MM.1S (cell line): ENCODE measurements around the gene GSAP.

Source experiments
- DNase-seq: peaks from one replicate; pipeline ENCODE4 v3.0.0-alpha.2; 2015
- H2AFZ ChIP-seq: fragments of 300-600 bp; sonication (generic); 2 replicates; pipeline ENCODE4 v1.6.0; 2016; ENCODE audit warnings: antibody characterized with exemption, low read length
- H3F3A ChIP-seq: fragments of 300-600 bp; sonication (generic); 2 replicates; pipeline ENCODE4 v1.6.1; 2016; ENCODE audit warnings: mild to moderate bottlenecking, antibody characterized with exemption, low read length, moderate library complexity, mixed read lengths; ENCODE audit not compliant: insufficient read depth
- H3K27ac ChIP-seq: fragments of 300-600 bp; sonication (generic); 2 replicates; pipeline ENCODE4 v1.5.1; 2016; ENCODE audit warnings: mild to moderate bottlenecking, low read length
- H3K27me3 ChIP-seq: fragments of 300-600 bp; sonication (generic); replicated peaks from 2 replicates; pipeline ENCODE4 v1.6.0; 2016; ENCODE audit warnings: low read length; ENCODE audit not compliant: insufficient read depth
- H3K36me3 ChIP-seq: fragments of 300-600 bp; sonication (generic); replicated peaks from 2 replicates; pipeline ENCODE4 v1.6.1; 2016; ENCODE audit warnings: mild to moderate bottlenecking, low read length, mixed read lengths; ENCODE audit not compliant: insufficient read depth
- H3K4me1 ChIP-seq: fragments of 300-600 bp; sonication (generic); 2 replicates; pipeline ENCODE4 v1.6.1; 2016; ENCODE audit warnings: low read length, mixed read lengths
- H3K4me2 ChIP-seq: fragments of 300-600 bp; sonication (generic); 2 replicates; pipeline ENCODE4 v1.6.0; 2016; ENCODE audit warnings: low read depth, low read length
- H3K4me3 ChIP-seq: fragments of 300-600 bp; sonication (generic); 2 replicates; pipeline ENCODE4 v1.5.1; 2016; ENCODE audit warnings: low read length, mixed read lengths
- H3K79me2 ChIP-seq: fragments of 300-600 bp; sonication (generic); 2 replicates; pipeline ENCODE4 v1.6.1; 2016; ENCODE audit warnings: mixed run types, low read length, mixed read lengths
- H3K9ac ChIP-seq: fragments of 300-600 bp; sonication (generic); 2 replicates; pipeline ENCODE4 v1.6.1; 2016; ENCODE audit warnings: low read length, mixed read lengths
- H3K9me2 ChIP-seq: fragments of 300-600 bp; sonication (generic); replicated peaks from 2 replicates; pipeline ENCODE4 v1.6.1; 2016; ENCODE audit warnings: mild to moderate bottlenecking, low read length, mixed read lengths; ENCODE audit not compliant: insufficient read depth
- H3K9me3 ChIP-seq: fragments of 300-600 bp; sonication (generic); replicated peaks from 2 replicates; pipeline ENCODE4 v1.6.1; 2016; ENCODE audit warnings: mild to moderate bottlenecking, low read length, mixed read lengths; ENCODE audit not compliant: insufficient read depth
- H4K20me1 ChIP-seq: fragments of 300-600 bp; sonication (generic); 2 replicates; pipeline ENCODE4 v1.6.1; 2016; ENCODE audit warnings: mild to moderate bottlenecking, low read length, moderate library complexity, mixed read lengths; ENCODE audit not compliant: insufficient read depth
- CTCF ChIP-seq: fragments of 300-600 bp; sonication (generic); IDR thresholded peaks from 2 replicates; pipeline ENCODE4 v1.5.1; 2016; ENCODE audit warnings: antibody characterized with exemption, low read length, mixed read lengths
- EZH2 ChIP-seq: fragments of 300-600 bp; sonication (generic); optimal IDR thresholded peaks from 2 replicates; pipeline ENCODE3; 2017; ENCODE audit warnings: low read depth, mild to moderate bottlenecking, antibody characterized with exemption, low read length, mixed read lengths
- EZH2phosphoT487 ChIP-seq: fragments of 300-600 bp; sonication (generic); IDR thresholded peaks from 2 replicates; pipeline ENCODE4 v1.6.1; 2018; ENCODE audit warnings: antibody characterized with exemption, low read length

GSAP gene

GRCh38 chr7:77362905-77363304 is 53.2 kb downstream of the GSAP start:
- Histone ChIP-seq H4K20me1 (no peaks in the 10 kb centered on the region), H3K4me3 (no peak overlapping the region), H3K9me3 (no peaks in the 10 kb centered on the region), H3K9me2 (no peaks in the 10 kb centered on the region), H3K79me2 (no peaks in the 10 kb centered on the region), H3K27me3 (no peaks in the 10 kb centered on the region), H3K4me1 (no peaks in the 10 kb centered on the region), H3K27ac (no peak overlapping the region), H3K36me3 (no peaks in the 10 kb centered on the region), H3F3A (no peaks in the 10 kb centered on the region), H2AFZ (no peak overlapping the region), H3K4me2 (no peak overlapping the region), H3K9ac (no peak overlapping the region)
- DNase-seq: no peak
- TF ChIP-seq EZH2: no peak

GRCh38 chr7:77360969-77361368 is 55.2 kb downstream of the GSAP start:
- no peak for DNase-seq
- Histone ChIP-seq H3K4me3 (no peak overlapping the region), H3K9ac (no peak overlapping the region), H4K20me1 (no peaks in the 10 kb centered on the region), H3K36me3 (no peaks in the 10 kb centered on the region), H2AFZ (no peak overlapping the region), H3K27me3 (no peaks in the 10 kb centered on the region), H3K4me2 (no peak overlapping the region), H3K4me1 (no peaks in the 10 kb centered on the region), H3F3A (no peaks in the 10 kb centered on the region), H3K9me2 (no peaks in the 10 kb centered on the region), H3K79me2 (no peaks in the 10 kb centered on the region), H3K27ac (no peak overlapping the region), H3K9me3 (no peaks in the 10 kb centered on the region)
- TF ChIP-seq CTCF (no peak), EZH2phosphoT487 (no peak), EZH2 (no peak)

GRCh38 chr7:77360104-77360503 is 56.0 kb downstream of the GSAP start:
- Histone ChIP-seq H3K9me2 (no peaks in the 10 kb centered on the region), H2AFZ (no peak overlapping the region), H3K4me2 (no peak overlapping the region), H3K9ac (no peak overlapping the region), H3K27me3 (no peaks in the 10 kb centered on the region), H3K9me3 (no peaks in the 10 kb centered on the region), H3K27ac (no peak overlapping the region), H3K4me3 (no peak overlapping the region), H3F3A (no peaks in the 10 kb centered on the region), H4K20me1 (no peaks in the 10 kb centered on the region), H3K36me3 (no peaks in the 10 kb centered on the region), H3K79me2 (no peaks in the 10 kb centered on the region), H3K4me1 (no peaks in the 10 kb centered on the region)
- TF ChIP-seq EZH2phosphoT487 (no peak), CTCF (no peak), EZH2 (no peak)
- DNase-seq: no peak

GRCh38 chr7:77359599-77359998 is 56.5 kb downstream of the GSAP start:
- Histone ChIP-seq H3K9ac (no peak overlapping the region), H3K9me2 (no peaks in the 10 kb centered on the region), H3K27me3 (no peaks in the 10 kb centered on the region), H3K9me3 (no peaks in the 10 kb centered on the region), H3K4me3 (no peak overlapping the region), H2AFZ (no peak overlapping the region), H3F3A (no peaks in the 10 kb centered on the region), H3K27ac (no peak overlapping the region), H4K20me1 (no peaks in the 10 kb centered on the region), H3K79me2 (no peaks in the 10 kb centered on the region), H3K4me1 (no peaks in the 10 kb centered on the region), H3K4me2 (no peak overlapping the region), H3K36me3 (no peaks in the 10 kb centered on the region)
- no peak for DNase-seq
- TF ChIP-seq CTCF (no peak), EZH2phosphoT487 (no peak), EZH2 (no peak)
